HepG2 (cell line): ENCODE results near the gene COQ4. TPM values are rescaled to one million over a fixed set of nuclear protein-coding genes. Genes with fewer than 3 reads are reported as not detected.

ENCODE experiments used
- ATF5 ChIP-seq: sonication (generic); formaldehyde crosslinking; IDR thresholded peaks from 2 replicates; pipeline ENCODE4 v1.4.0; 2020; ENCODE audit warnings: mild to moderate bottlenecking, low read depth, missing genetic modification reagents
- BCL3 ChIP-seq: sonication (generic); formaldehyde crosslinking; IDR thresholded peaks from 2 replicates; pipeline ENCODE4 v1.5.1; 2020; ENCODE audit warnings: mild to moderate bottlenecking, missing genetic modification reagents, moderate library complexity
- CTCF ChIP-seq: sonication (generic); formaldehyde crosslinking; IDR thresholded peaks from 2 replicates; pipeline ENCODE4 v1.5.0; 2020; ENCODE audit warnings: mild to moderate bottlenecking, missing genetic modification reagents, moderate library complexity
- ETV6 ChIP-seq: sonication (generic); formaldehyde crosslinking; conservative IDR thresholded peaks from 2 replicates; pipeline ENCODE4 v1.4.0; 2020; ENCODE audit warnings: missing genetic modification reagents
- HNRNPH1 ChIP-seq: fragments of 200-400 bp; formaldehyde crosslinking; optimal IDR thresholded peaks from 2 replicates; pipeline ENCODE3; 2017; ENCODE audit warnings: mild to moderate bottlenecking, low read depth, low read length
- SRSF1 ChIP-seq: fragments of 200-400 bp; formaldehyde crosslinking; optimal IDR thresholded peaks from 2 replicates; pipeline ENCODE3; 2017; ENCODE audit warnings: mild to moderate bottlenecking, low read depth, low read length, moderate library complexity
- YY1 ChIP-seq: IDR thresholded peaks from 2 replicates; pipeline ENCODE4 v1.6.1; 2011; ENCODE audit warnings: low read length, low read depth, moderate library complexity, mild to moderate bottlenecking; ENCODE audit not compliant: insufficient read depth, insufficient replicate concordance
- ZFP37 ChIP-seq: sonication (generic); formaldehyde crosslinking; IDR thresholded peaks from 2 replicates; pipeline ENCODE4 v1.4.0; 2020; ENCODE audit warnings: missing genetic modification reagents, borderline replicate concordance
- ZFY ChIP-seq: sonication (generic); formaldehyde crosslinking; IDR thresholded peaks from 2 replicates; pipeline ENCODE4 v1.4.0; 2020; ENCODE audit warnings: missing genetic modification reagents
- ZFYVE20 ChIP-seq: sonication (generic); formaldehyde crosslinking; IDR thresholded peaks from 2 replicates; pipeline ENCODE4 v1.8.0; 2023; ENCODE audit warnings: low read depth, mild to moderate bottlenecking, moderate library complexity, missing genetic modification reagents, borderline replicate concordance
- ZHX1 ChIP-seq: sonication (generic); formaldehyde crosslinking; IDR thresholded peaks from 2 replicates; pipeline ENCODE4 v1.8.1; 2022; ENCODE audit warnings: low read depth, mild to moderate bottlenecking, missing genetic modification reagents
- ZNF414 ChIP-seq: sonication (generic); formaldehyde crosslinking; IDR thresholded peaks from 2 replicates; pipeline ENCODE4 v1.5.0; 2020; ENCODE audit warnings: missing genetic modification reagents
- ZNF546 ChIP-seq: sonication (generic); formaldehyde crosslinking; conservative IDR thresholded peaks from 2 replicates; pipeline ENCODE4 v1.8.1; 2023; ENCODE audit warnings: mild to moderate bottlenecking, missing genetic modification reagents
- ZNF670 ChIP-seq: sonication (generic); formaldehyde crosslinking; IDR thresholded peaks from 2 replicates; pipeline ENCODE4 v1.8.0; 2022; ENCODE audit warnings: mild to moderate bottlenecking, missing genetic modification reagents, borderline replicate concordance
- ZNF704 ChIP-seq: sonication (generic); formaldehyde crosslinking; IDR thresholded peaks from 2 replicates; pipeline ENCODE4 v1.8.1; 2023; ENCODE audit warnings: mild to moderate bottlenecking, inconsistent platforms, moderate library complexity, missing genetic modification reagents, borderline replicate concordance
- polyA plus RNA-seq, 8 experiments: library from polyadenylated mRNA; depleted of rRNA in 3 of 8; stranded (reverse) in 7 of 8; unstranded in 1 of 8; fragments of >200 nt; fragmentation: Illumina TruSeq in 4 of 8; extraction: Trizol in 4 of 8; gene quantifications; 2 replicates each; pipeline versions ENCODE4 v1.2.1 to v1.2.3, GENCODE V29; 2011 to 2016; ENCODE audit warnings: low read depth in 4 of 8, missing spikeins in 1 of 8, mixed read lengths in 1 of 8; ENCODE audit not compliant: insufficient read depth in 1 of 8
- total RNA-seq, 5 experiments: library from RNA; depleted of rRNA; stranded (reverse); fragments of >200 nt; fragmentation: Illumina TruSeq; extraction: Trizol; gene quantifications; 2 replicates each; pipeline ENCODE4 v1.2.3, GENCODE V29; 2016; ENCODE audit warnings: low read depth in 1 of 5

The COQ4 gene
- total and polyA plus RNA-seq, 2 of the 13 experiments (the other 11 are each of a cell fraction or from before 2014, with no cell fraction given): 26.1 to 36.0 TPM

- peak; percentile 93 for TF ChIP-seq ZNF414 (CRISPR knock-in tag)
- no peak for TF ChIP-seq ATF5 (CRISPR knock-in tag)
- TF ChIP-seq ZNF546 (CRISPR knock-in tag): 0 out of 2 replicates have a peak, but pooled peaks have one; percentile 36
- TF ChIP-seq ZFP37 (CRISPR knock-in tag): no peak
- no peak for TF ChIP-seq HNRNPH1
- peak; percentile 27; the same call in 1 of the 2 replicates for TF ChIP-seq ZNF704
- TF ChIP-seq ZFY (CRISPR knock-in tag): peak; percentile 95
- TF ChIP-seq ZNF670 (CRISPR knock-in tag): no peak; the same call in 1 of the 2 replicates
- TF ChIP-seq ETV6 (CRISPR knock-in tag): no peak
- peak; percentile 99 for TF ChIP-seq YY1
- no peak; the same call in 1 of the 2 replicates for TF ChIP-seq CTCF (CRISPR knock-in tag)
- TF ChIP-seq SRSF1: no peak
- TF ChIP-seq ZFYVE20 (CRISPR knock-in tag): no peak
- TF ChIP-seq ZHX1 (CRISPR knock-in tag): no peak; the same call in 1 of the 2 replicates
- peak; percentile 55; the same call in 1 of the 2 replicates for TF ChIP-seq BCL3 (CRISPR knock-in tag)
These were observed at the start of gene COQ4, which contains the start of gene TRUB2 (continued) for GRCh38 chr9:128322404-128323211.
